K562 (cell line): ENCODE measurements around the gene EXT2. TPM values are rescaled to one million over a fixed set of nuclear protein-coding genes. Genes with fewer than 3 reads are reported as not detected.

Experiments
- ATAC-seq: fragments of 200-7000 bp; cut with Tn5 transposase; 3 replicates; pipeline ENCODE4 v1.9.1; 2020; ENCODE audit warnings: moderate library complexity
- BruUV-seq: library from RNA; stranded (reverse); fragments of 400-500 nt; replicated peaks from 2 replicates; lab custom pipeline; 2021; lab: Mats Ljungman, UMichigan
- CTCF ChIA-PET: fragments of 300-600 bp; formaldehyde crosslinking; extraction: SDS; loops from one replicate; lab custom pipeline; 2021; ENCODE audit warnings: low intra/inter-chr PET ratio; lab: Yijun Ruan, JAX
- POLR2A ChIA-PET: fragments of 300-600, 350-650 bp; sonication (Branson Sonifier 250); formaldehyde crosslinking; extraction: SDS; loops from one replicate; lab custom pipeline; 2021; ENCODE audit warnings: antibody characterized with exemption, inconsistent platforms; lab: Yijun Ruan, JAX
- DNase-seq, 4 experiments: peaks; one replicate each; pipeline versions ENCODE4 v3.0.0 to v3.0.0-alpha.2; 2011 to 2018; ENCODE audit warnings: low spot score in 3 of 4, mixed read lengths in 3 of 4; ENCODE audit errors: extremely low read depth in 1 of 4
- FAIRE-seq: peaks from 2 replicates; lab custom pipeline; 2011; peaks lifted over from hg19 to GRCh38; lab: Jason Lieb, UNC
- H2AFZ ChIP-seq: 2 replicates; pipeline ENCODE4 v1.6.0; 2011; ENCODE audit warnings: low read depth, low read length, control low read depth, inconsistent platforms
- H3K27ac ChIP-seq: fragments of 200-600 bp; 3 replicates; pipeline ENCODE4 v1.8.0; 2011; ENCODE audit warnings: low read depth, mild to moderate bottlenecking, control low read depth, inconsistent platforms, low read length, moderate library complexity, mixed read lengths; ENCODE audit errors: extremely low read depth
- H3K27me3 ChIP-seq, 2 experiments: fragments of 300-600 bp in 1 of 2; 2 replicates in 1 of 2; 3 replicates in 1 of 2; pipeline versions ENCODE4 v1.6.0 to v1.8.0; 2011; ENCODE audit warnings: inconsistent platforms in 2 of 2, low read length in 2 of 2, mild to moderate bottlenecking in 1 of 2, mixed read lengths in 1 of 2, moderate library complexity in 1 of 2; ENCODE audit not compliant: control insufficient read depth in 2 of 2, insufficient read depth in 2 of 2
- H3K36me3 ChIP-seq: fragments of 300-600 bp; 3 replicates; pipeline ENCODE4 v1.8.0; 2011; ENCODE audit warnings: mild to moderate bottlenecking, low read length, inconsistent platforms; ENCODE audit not compliant: control insufficient read depth, insufficient read depth
- H3K4me1 ChIP-seq, 2 experiments: fragments of 200-600 bp in 1 of 2; replicated peaks in 1 of 2; 2 replicates in 1 of 2; 3 replicates in 1 of 2; pipeline versions ENCODE4 v1.5.1 to v1.8.0; 2011; ENCODE audit warnings: inconsistent platforms in 2 of 2, low read length in 2 of 2, mild to moderate bottlenecking in 1 of 2, mixed read lengths in 1 of 2, moderate library complexity in 1 of 2; ENCODE audit not compliant: control insufficient read depth in 2 of 2, insufficient read depth in 2 of 2
- H3K4me2 ChIP-seq: 2 replicates; pipeline ENCODE4 v1.6.1; 2011; ENCODE audit warnings: low read length, control low read depth, inconsistent platforms, mixed read lengths; ENCODE audit not compliant: insufficient read depth
- H3K4me3 ChIP-seq: fragments of 200-600 bp; sonication (generic), shearing (Covaris generic); 2 replicates; pipeline ENCODE4 v1.5.1; 2016; ENCODE audit warnings: control low read depth, inconsistent platforms
- H3K79me2 ChIP-seq: fragments of 200-600 bp; 3 replicates; pipeline ENCODE4 v1.8.0; 2011; ENCODE audit warnings: low read length, inconsistent platforms; ENCODE audit not compliant: control insufficient read depth, insufficient read depth
- H3K9ac ChIP-seq, 2 experiments: 2 replicates each; pipeline versions ENCODE4 v1.6.0 to v1.6.1; 2011; ENCODE audit warnings: low read depth in 2 of 2, low read length in 2 of 2, control low read depth in 1 of 2, inconsistent platforms in 1 of 2, mild to moderate bottlenecking in 1 of 2, mixed read lengths in 1 of 2; ENCODE audit not compliant: insufficient read depth in 1 of 2
- H3K9me1 ChIP-seq: one replicate; pipeline ENCODE4 v1.6.0; 2011; ENCODE audit warnings: inconsistent platforms, mild to moderate bottlenecking, low read length, moderate library complexity; ENCODE audit not compliant: control insufficient read depth, insufficient read depth
- H3K9me3 ChIP-seq: replicated peaks from 2 replicates; pipeline ENCODE4 v1.5.1; 2011; ENCODE audit warnings: low read depth, low read length, inconsistent platforms; ENCODE audit not compliant: control insufficient read depth, insufficient read depth
- H4K20me1 ChIP-seq: replicated peaks from 2 replicates; pipeline ENCODE4 v1.6.1; 2011; ENCODE audit warnings: low read length, inconsistent platforms, mixed read lengths; ENCODE audit not compliant: control insufficient read depth, insufficient read depth
- CBX8 ChIP-seq: fragments of 200-600 bp; sonication (generic); IDR thresholded peaks from 2 replicates; pipeline ENCODE4 v1.6.1; 2012; ENCODE audit warnings: borderline replicate concordance, mixed run types, low read depth, mild to moderate bottlenecking, moderate library complexity, mixed read lengths, low read length, control low read depth, inconsistent platforms; ENCODE audit not compliant: poor library complexity, severe bottlenecking; ENCODE audit errors: extremely low read depth
- FOSL1 ChIP-seq: fragments of 200-800 bp; sonication (Bioruptor generic); conservative IDR thresholded peaks from 2 replicates; pipeline ENCODE4 v1.6.1; 2016; ENCODE audit warnings: missing genetic modification characterization, missing compliant biosample characterization
- FOXK2 ChIP-seq, 2 experiments: fragments of 450-650 bp; IDR thresholded peaks in 1 of 2; conservative IDR thresholded peaks in 1 of 2; 2 replicates each; pipeline ENCODE4 v1.6.1; 2016; ENCODE audit warnings: low read depth in 2 of 2, mild to moderate bottlenecking in 1 of 2
- HMG20A ChIP-seq: fragments of 450-650 bp; formaldehyde crosslinking; conservative IDR thresholded peaks from 2 replicates; pipeline ENCODE4 v1.4.0; 2020; ENCODE audit warnings: mild to moderate bottlenecking, mixed read lengths
- SMARCB1 ChIP-seq: IDR thresholded peaks from 2 replicates; pipeline ENCODE4 v1.6.1; 2011; ENCODE audit warnings: improper control_type of control experiment, low read depth; ENCODE audit not compliant: insufficient read length
- SP1 ChIP-seq: sonication (generic); formaldehyde crosslinking; IDR thresholded peaks from 2 replicates; pipeline ENCODE4 v1.8.1; 2022; ENCODE audit warnings: mild to moderate bottlenecking, missing genetic modification reagents
- ZNF124 ChIP-seq: sonication (generic); formaldehyde crosslinking; IDR thresholded peaks from 2 replicates; pipeline ENCODE4 v1.8.1; 2022; ENCODE audit warnings: missing genetic modification reagents
- WGBS: fragments of 100-300 bp; shearing (Covaris generic); methylation state at CpG from one replicate; pipeline ENCODE4 v1.1.6; 2016; ENCODE audit warnings: low coverage, mixed read lengths; ENCODE audit not compliant: insufficient coverage; ENCODE audit errors: missing lambda C conversion rate; 5-methylcytosine and 5-hydroxymethylcytosine counted together
- in situ Hi-C: fragments of 300-500 bp; cut with MboI; formaldehyde crosslinking; loops from 4 replicates; pipeline ENCODE4 v1.15.0; 2018; ENCODE audit warnings: inconsistent platforms, mixed read lengths
- intact Hi-C: fragments of 100-400 bp; cut with micrococcal nuclease; formaldehyde crosslinking; loops from 2 replicates; pipeline ENCODE4 v1.14.2; 2022
- polyA plus RNA-seq, 8 experiments: library from polyadenylated mRNA; depleted of rRNA in 4 of 8; stranded (reverse) in 5 of 8; unstranded in 3 of 8; fragments of >200 nt; fragmentation: Nextera tagmentation in 2 of 8; fragmentation: Illumina TruSeq in 1 of 8; extraction: Ambion mirVana in 2 of 8; extraction: Trizol in 1 of 8; gene quantifications; 2 replicates each; pipeline versions ENCODE4 v1.2.1 to v1.2.3, GENCODE V29; 2011 to 2014; ENCODE audit warnings: inconsistent platforms in 1 of 8, missing spikeins in 1 of 8
- total RNA-seq, 7 experiments: library from RNA; depleted of rRNA in 6 of 7; stranded (reverse); fragments of >200 nt in 6 of 7; fragmentation: Illumina TruSeq in 2 of 7; extraction: Trizol in 2 of 7; gene quantifications; 2 replicates each; pipeline versions ENCODE4 v1.2.1 to v1.2.3, GENCODE V29; 2011 to 2021; ENCODE audit warnings: low replicate concordance in 1 of 7
- TF ChIP-seq, protein P1 (sequence below): fragments of 250-450 bp; sonication (Bioruptor Pico); IDR thresholded peaks from 2 replicates; pipeline ENCODE4 v1.9.0; 2021; ENCODE audit warnings: mild to moderate bottlenecking
- TF ChIP-seq, protein P2 (sequence below): sonication (generic); formaldehyde crosslinking; IDR thresholded peaks from 2 replicates; pipeline ENCODE4 v1.8.1; 2023; ENCODE audit warnings: mild to moderate bottlenecking, missing genetic modification reagents

EXT2 gene
- total and polyA plus RNA-seq, 9 of the 15 experiments (the other 6 are each of a cell fraction or from before 2014, with no cell fraction given): 7.5 to 52.1 (median 38.1) TPM

DNA sequence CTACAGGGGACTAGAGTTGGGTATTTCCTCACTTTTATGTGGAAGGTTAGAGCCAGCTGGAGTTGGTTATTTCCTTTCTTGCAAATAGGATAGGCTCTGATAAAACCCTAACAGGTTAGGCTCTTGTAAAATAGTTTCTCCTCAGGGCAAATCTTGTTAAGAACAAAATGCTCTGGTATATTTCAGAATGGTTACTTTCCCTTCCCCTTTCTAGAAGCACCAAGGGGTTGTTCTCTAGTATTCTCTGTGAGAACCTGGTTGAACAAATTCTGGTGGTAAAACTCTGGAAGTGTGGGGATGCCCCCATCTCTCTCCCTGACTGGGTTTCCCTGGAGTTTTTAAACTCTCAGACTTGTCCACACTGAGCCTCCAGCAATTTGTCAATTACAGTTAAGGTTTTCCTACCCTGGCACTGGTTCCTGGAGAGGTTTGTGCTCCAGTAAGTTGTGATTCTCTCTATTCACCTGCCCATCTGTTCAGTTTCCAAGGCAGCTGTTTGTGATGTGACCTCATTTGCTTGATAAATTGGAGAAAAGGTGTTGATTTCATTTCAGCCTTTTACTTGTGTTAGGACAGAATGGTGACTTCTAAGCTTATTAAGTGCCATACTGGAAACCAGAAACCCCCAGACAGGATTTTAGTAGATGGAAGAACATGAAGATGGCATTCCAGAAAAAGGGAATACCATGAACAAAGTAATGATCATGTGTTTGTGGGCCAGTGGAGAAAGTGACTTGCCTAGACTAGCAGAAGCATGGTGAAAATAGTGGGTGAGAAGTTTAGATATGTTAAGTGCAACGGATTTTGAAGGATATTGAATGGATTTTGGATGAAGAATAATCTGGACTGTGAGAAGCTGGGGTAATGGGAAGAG lies 64.6 kb downstream of the EXT2 start:
- WGBS: 0% methylated on average over 1 of the region's 1 CpG
- no peaks in the 10 kb centered on the region for H3K9me1 ChIP-seq
- H3K9ac ChIP-seq: no peak overlapping the region
- no peak for TF ChIP-seq FOSL1
- H3K9me3 ChIP-seq: no peaks in the 10 kb centered on the region
- no peaks in the 10 kb centered on the region for H3K79me2 ChIP-seq
- FAIRE-seq (no peak), DNase-seq (no peak), ATAC-seq (no peak)
- no peak overlapping the region for H2AFZ ChIP-seq
- H3K27ac ChIP-seq: no peak overlapping the region
- in situ Hi-C loops: no loop called here
- no peak overlapping the region for H3K4me3 ChIP-seq
- POLR2A ChIA-PET: interaction anchor here (0.6 to 0.7 kb wide), 2 partner anchors 299 to 467 kb away, joined by 3 to 4 read pairs; no protein-coding TSS in a partner anchor
- no peaks in the 10 kb centered on the region for H3K4me1 ChIP-seq
- intact Hi-C loops: no loop called here
- no peaks in the 10 kb centered on the region for H4K20me1 ChIP-seq
- CTCF ChIA-PET: no interaction called here
- no peaks in the 10 kb centered on the region for H3K27me3 ChIP-seq
- no peak overlapping the region for H3K4me2 ChIP-seq
- no TSS peak for BruUV-seq
- no peaks in the 10 kb centered on the region for H3K36me3 ChIP-seq

DNA sequence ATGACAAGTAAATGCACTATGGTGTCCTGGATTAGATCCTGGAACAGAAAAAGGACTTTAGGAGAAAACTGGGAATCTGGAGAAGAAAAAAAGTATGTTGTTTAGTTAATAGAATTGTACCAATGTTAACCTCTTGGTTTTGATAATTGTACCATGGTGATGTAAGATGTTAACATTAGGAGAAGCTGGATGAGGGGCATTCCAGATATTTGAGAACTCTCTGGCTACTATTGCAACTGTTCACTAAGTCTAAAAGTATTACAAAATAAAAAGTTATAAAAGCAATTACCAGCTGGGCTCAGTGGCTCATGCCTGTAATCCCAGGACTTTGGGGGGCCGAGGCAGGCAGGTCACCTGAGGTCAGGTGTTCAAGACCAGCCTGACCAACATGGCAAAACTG lies 66.5 kb downstream of the EXT2 start:
- no peaks in the 10 kb centered on the region for H3K9me3 ChIP-seq
- ATAC-seq: no peak
- ChIA-PET POLR2A (interaction anchor here (0.7 kb wide), 1 partner anchor 10 kb away, joined by 3 read pairs; no protein-coding TSS in a partner anchor), CTCF (no interaction called here)
- H3K9me1 ChIP-seq: no peaks in the 10 kb centered on the region
- no peaks in the 10 kb centered on the region for H3K27me3 ChIP-seq
- BruUV-seq: no TSS peak
- H3K9ac ChIP-seq: no peak overlapping the region
- no peaks in the 10 kb centered on the region for H3K4me1 ChIP-seq
- TF ChIP-seq, protein P1, sequence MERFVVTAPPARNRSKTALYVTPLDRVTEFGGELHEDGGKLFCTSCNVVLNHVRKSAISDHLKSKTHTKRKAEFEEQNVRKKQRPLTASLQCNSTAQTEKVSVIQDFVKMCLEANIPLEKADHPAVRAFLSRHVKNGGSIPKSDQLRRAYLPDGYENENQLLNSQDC (CRISPR knock-in tag): no peak
- TF ChIP-seq SMARCB1: no peak
- no peak for TF ChIP-seq CBX8
- TF ChIP-seq, protein P2, sequence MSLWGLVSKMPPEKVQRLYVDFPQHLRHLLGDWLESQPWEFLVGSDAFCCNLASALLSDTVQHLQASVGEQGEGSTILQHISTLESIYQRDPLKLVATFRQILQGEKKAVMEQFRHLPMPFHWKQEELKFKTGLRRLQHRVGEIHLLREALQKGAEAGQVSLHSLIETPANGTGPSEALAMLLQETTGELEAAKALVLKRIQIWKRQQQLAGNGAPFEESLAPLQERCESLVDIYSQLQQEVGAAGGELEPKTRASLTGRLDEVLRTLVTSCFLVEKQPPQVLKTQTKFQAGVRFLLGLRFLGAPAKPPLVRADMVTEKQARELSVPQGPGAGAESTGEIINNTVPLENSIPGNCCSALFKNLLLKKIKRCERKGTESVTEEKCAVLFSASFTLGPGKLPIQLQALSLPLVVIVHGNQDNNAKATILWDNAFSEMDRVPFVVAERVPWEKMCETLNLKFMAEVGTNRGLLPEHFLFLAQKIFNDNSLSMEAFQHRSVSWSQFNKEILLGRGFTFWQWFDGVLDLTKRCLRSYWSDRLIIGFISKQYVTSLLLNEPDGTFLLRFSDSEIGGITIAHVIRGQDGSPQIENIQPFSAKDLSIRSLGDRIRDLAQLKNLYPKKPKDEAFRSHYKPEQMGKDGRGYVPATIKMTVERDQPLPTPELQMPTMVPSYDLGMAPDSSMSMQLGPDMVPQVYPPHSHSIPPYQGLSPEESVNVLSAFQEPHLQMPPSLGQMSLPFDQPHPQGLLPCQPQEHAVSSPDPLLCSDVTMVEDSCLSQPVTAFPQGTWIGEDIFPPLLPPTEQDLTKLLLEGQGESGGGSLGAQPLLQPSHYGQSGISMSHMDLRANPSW (CRISPR knock-in tag): no peak
- no peak for TF ChIP-seq HMG20A (CRISPR knock-in tag)
- no peak for TF ChIP-seq SP1
- TF ChIP-seq ZNF124 (CRISPR knock-in tag): no peak
- no peak for TF ChIP-seq FOXK2 (conservative IDR thresholded peaks at IDR 0.05 in 1 of 2, IDR thresholded peaks at IDR 0.05 in 1 of 2; ENCODE audit: low read depth in 2 of 2)
- H2AFZ ChIP-seq: no peak overlapping the region
- H3K4me2 ChIP-seq: no peak overlapping the region
- DNase-seq: no peak
- H3K79me2 ChIP-seq: no peaks in the 10 kb centered on the region
- H3K36me3 ChIP-seq: no peaks in the 10 kb centered on the region
- FAIRE-seq: no peak
- 100% methylated on average over 1 of the region's 1 CpG for WGBS
- H3K27ac ChIP-seq: no peak overlapping the region
- no peaks in the 10 kb centered on the region for H4K20me1 ChIP-seq
- intact Hi-C loops (no loop called here), in situ Hi-C loops (no loop called here)
- H3K4me3 ChIP-seq: no peak overlapping the region
